Measurements from ENCODE around the gene LTBR.

Gene LTBR

DNA sequence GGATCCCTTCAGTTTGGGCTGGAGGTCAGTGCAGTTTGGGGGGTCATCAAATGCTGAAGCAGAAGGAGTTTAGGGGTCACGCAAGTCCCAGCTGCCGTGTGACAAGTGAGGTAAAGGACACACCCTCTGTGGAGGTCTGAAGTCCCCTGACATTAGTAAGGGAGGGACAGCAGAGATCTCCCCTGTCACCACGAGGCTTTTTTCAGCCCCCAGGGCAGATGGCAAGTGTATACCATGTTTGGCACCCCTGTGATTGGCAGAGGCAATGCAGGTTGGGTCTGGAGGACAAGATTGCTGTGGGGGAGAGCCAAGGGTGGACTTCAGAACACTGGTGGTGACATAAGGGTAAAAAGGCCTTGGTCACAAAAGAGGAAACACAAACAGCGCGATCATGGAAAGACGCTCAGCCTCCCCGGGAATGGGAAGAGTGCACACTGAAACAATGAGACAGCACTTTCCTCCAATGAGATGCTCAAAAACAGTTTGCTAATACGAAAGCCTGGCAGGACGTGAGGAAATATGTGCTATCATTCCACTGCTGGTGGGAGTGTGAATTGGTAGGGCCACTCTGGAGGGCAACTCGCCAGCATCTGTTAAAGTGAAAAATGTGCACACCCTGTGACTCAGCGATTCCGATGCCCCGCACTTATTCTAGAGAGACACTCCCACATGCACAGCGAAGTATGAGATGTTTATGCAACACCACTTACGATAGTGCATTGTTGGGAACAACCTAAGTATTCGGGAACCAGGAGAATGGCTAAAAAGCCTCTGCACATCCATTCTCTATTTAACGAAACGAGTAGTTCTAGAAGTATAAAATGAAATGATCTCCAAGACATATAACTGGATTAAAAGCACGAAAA lies 46.4 kb downstream of the LTBR start:
- ChIA-PET POLR2A (no interaction called here), CTCF (interaction anchor here (9.5 kb wide), 1 partner anchor 31 kb away, joined by 199 read pairs; no protein-coding TSS in a partner anchor)
- no peak overlapping the region for H3K4me3 ChIP-seq (ENCODE audit: low read depth, low read length)
- TF ChIP-seq, protein P1, sequence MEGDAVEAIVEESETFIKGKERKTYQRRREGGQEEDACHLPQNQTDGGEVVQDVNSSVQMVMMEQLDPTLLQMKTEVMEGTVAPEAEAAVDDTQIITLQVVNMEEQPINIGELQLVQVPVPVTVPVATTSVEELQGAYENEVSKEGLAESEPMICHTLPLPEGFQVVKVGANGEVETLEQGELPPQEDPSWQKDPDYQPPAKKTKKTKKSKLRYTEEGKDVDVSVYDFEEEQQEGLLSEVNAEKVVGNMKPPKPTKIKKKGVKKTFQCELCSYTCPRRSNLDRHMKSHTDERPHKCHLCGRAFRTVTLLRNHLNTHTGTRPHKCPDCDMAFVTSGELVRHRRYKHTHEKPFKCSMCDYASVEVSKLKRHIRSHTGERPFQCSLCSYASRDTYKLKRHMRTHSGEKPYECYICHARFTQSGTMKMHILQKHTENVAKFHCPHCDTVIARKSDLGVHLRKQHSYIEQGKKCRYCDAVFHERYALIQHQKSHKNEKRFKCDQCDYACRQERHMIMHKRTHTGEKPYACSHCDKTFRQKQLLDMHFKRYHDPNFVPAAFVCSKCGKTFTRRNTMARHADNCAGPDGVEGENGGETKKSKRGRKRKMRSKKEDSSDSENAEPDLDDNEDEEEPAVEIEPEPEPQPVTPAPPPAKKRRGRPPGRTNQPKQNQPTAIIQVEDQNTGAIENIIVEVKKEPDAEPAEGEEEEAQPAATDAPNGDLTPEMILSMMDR (IDR thresholded peaks at IDR 0.05; ENCODE audit: insufficient read depth, low read length, missing control alignments): no peak
- DNase-seq (ENCODE audit: low read depth, low spot score): peak; percentile 69

DNA sequence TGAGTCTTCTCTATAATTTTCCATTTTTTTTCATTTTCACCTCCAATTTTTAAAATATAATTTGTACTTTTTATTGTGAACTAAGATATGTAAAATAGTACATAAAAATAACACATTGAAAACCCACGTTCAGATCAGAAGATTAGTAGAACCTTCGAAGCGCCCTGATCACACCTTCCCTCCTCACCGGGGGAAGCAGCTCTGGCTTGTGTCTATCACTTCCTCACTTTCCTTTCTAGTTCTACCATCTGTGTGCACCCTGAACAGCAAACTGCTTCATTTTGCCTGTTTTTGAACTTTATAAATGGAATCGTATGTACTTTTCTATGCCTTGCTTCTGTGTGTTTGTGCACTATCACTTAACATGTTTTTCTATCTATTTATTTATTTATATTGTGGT lies 49.0 kb downstream of the LTBR start:
- ChIA-PET POLR2A (no interaction called here), CTCF (interaction anchor here (2.0 kb wide), 1 partner anchor 9 kb away, joined by 8 read pairs; no protein-coding TSS in a partner anchor)
- H3K4me3 ChIP-seq (ENCODE audit: low read depth, low read length): no peak overlapping the region
- DNase-seq (ENCODE audit: low read depth, low spot score): no peak
- TF ChIP-seq, protein P1 (IDR thresholded peaks at IDR 0.05; ENCODE audit: insufficient read depth, low read length, missing control alignments): no peak

DNA sequence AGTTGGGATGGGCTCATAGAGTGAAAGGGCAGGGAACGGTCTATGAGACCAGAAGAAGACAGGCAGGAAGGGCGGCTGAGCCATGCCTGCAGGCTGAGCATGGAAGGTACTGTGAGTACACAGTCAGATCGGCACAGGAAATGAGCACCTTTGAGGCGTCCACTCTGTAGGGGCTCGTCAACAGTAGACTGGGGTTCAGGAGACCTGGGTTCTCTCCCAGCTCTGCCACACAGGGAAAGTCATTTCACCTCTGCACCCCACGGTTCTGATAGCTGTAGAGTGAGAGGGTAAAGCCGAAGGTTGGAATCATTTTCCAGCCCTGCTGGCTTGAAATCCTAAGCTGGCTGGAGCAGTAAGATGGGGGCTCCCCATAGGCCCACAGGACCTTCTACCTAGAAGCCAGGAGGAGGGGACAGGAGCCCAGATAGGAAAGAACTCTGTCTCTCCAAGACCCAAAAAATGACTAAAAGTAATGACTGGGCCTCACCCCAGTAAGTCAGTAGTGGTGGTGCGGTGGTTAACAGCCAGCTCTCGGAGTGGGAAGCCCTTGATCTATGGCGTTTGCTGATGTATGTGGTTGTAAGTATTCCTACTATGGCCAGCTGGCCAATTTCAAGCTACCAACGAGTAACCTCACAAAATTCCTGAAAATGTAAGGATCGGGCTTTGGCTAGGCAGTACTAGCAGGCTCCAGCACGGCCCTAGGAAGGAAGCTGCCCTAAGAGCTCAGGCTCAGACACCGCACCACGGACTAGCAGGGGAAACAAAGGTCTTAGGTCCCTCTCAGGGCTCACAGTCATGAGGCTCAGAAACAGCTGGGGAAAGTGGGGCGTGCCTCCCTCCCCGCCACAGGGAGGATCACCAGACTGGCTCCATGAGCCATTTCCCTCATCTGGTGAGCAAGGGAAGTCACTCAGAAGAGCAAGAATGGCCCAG lies 50.5 kb downstream of the LTBR start:
- ChIA-PET CTCF (interaction anchor here (1.0 to 3.0 kb wide), 5 partner anchors 11 to 108 kb away, joined by 3 to 19 read pairs (median 8); no protein-coding TSS in a partner anchor), POLR2A (interaction anchor here (0.8 to 1.4 kb wide), 3 partner anchors 36 to 105 kb away, joined by 3 to 5 read pairs (median 4); partner anchors contain the start of gene VAMP1)
- no peak overlapping the region for H3K4me3 ChIP-seq (ENCODE audit: low read depth, low read length)
- TF ChIP-seq, protein P1 (IDR thresholded peaks at IDR 0.05; ENCODE audit: insufficient read depth, low read length, missing control alignments): no peak
- no peak for DNase-seq (ENCODE audit: low read depth, low spot score)

DNA sequence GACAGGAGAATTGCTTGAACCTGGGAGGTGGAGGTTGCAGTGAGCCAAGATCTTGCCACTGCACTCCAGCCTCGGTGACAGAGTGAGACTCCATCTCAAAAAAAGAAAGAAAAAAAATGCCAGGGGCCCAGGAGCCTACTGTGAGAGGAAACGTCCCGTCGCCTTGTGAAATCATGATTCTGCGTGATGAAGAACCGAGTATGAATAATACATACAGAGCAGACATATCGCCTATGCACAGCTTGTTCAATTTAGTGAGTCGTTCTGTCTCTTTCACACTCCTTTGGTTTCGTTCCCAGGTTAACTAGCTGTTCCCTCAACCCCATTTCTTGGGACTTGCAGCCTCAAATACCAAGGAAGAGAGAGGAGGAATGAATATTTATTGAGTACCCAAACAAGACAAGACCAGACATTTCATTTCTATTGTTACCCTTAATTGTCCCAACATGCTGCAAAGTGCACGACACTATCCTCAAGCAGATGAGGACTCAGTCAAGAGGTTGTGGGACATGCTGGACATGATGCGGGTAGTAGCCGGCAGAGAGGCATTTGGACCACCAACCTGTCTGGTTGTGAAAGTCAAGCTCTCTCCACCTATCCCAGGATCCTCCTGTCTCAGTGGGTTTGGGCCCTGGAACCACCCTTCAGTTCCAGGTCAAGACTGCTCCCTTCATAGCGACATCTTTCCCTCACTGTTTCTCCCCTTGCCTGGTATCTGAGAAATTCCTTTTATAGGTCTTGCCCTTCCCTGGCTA lies 52.2 kb downstream of the LTBR start:
- no peak overlapping the region for H3K4me3 ChIP-seq (ENCODE audit: low read depth, low read length)
- DNase-seq (ENCODE audit: low read depth, low spot score): no peak
- ChIA-PET POLR2A (no interaction called here), CTCF (interaction anchor here (0.7 to 3.0 kb wide), 5 partner anchors 13 to 91 kb away, joined by 3 to 19 read pairs (median 4); partner anchors contain the start of gene TAPBPL)
- TF ChIP-seq, protein P1 (IDR thresholded peaks at IDR 0.05; ENCODE audit: insufficient read depth, low read length, missing control alignments): no peak

DNA sequence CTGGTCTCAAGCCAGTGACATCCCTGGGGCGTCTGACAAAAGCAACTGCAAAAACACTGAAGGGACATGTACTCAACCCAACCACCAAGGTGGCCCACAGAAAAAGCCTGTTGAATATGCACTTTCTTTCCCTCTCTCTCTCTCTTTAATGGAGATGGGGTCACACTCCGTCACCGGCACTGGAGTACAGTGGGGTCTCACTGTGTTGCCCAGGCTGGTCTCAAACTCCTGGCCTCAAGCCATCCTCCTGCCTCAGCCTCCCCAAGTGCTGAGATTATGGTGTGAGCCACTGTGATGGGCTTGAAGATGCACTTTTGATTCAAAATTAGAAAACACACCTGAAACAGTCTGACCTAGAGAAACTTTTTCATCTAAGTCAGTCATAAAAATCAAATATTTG lies 53.6 kb downstream of the LTBR start:
- no peak for DNase-seq (ENCODE audit: low read depth, low spot score)
- H3K4me3 ChIP-seq (ENCODE audit: low read depth, low read length): no peak overlapping the region
- TF ChIP-seq, protein P1 (IDR thresholded peaks at IDR 0.05; ENCODE audit: insufficient read depth, low read length, missing control alignments): no peak
- ChIA-PET POLR2A (no interaction called here), CTCF (interaction anchor here (3.6 kb wide), 1 partner anchor 15 kb away, joined by 16 read pairs; no protein-coding TSS in a partner anchor)

Data from AG04449 (cell line).